NCI-H128 (cell line): ENCODE data around the gene STX10.
"Not testable (repeated sequence)": the region's sequence is repeated elsewhere in the genome, so short reads cannot be mapped to it uniquely, and the experiment has no call there.

Source experiments
- DNase-seq: peaks from one replicate; lab custom pipeline; 2025; ENCODE audit not compliant: unreplicated experiment; lab: John Stamatoyannopoulos, UW

Gene STX10, protein sequence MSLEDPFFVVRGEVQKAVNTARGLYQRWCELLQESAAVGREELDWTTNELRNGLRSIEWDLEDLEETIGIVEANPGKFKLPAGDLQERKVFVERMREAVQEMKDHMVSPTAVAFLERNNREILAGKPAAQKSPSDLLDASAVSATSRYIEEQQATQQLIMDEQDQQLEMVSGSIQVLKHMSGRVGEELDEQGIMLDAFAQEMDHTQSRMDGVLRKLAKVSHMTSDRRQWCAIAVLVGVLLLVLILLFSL

DNA sequence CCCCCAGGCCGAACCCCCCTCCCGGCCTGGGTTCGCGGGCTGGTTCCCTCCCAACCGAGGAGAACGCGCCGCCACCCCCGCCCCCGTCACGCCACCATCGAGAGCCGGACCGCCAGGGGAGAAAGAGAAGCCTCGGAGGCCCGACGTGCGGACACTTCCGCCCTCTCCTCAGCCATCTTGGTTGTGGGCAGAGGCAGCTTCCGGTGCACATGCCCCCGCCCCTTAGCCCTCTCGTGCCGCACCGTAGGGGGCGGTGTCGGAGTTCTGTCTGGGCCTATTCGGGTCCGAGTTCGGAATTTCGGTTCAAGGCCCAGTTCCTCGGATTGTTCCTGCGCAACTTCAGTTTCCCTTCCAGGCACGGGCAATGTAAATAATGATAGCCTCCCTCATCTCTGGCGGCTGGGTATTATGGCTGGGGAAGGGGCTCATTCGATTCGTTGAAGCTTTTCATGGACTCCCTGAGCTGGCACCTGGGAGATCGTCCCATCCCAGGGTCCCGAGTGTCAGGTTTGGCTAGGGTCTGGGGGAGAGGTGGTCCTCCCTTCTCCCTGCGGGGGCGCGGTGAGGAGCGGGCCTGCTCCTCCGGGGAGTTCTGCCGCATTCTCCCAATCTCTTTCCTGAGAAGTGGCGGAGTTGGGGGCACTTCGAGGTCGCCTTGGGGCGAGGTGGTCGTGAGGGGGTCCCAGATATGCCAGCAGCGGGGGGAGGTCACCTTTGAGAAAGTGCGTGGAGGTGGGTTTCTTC lies at the start of gene STX10, which contains the start of gene IER2:
Gene STX10 (minus strand): TSS at position 189 of the 744 bp plus-strand sequence. CDS start 202 bp downstream, outside the sequence.
Gene IER2 (plus strand): TSS at position 225 of the 744 bp plus-strand sequence. CDS start 2,776 bp downstream, outside the sequence.
- DNase-seq = peak; percentile 62

DNA sequence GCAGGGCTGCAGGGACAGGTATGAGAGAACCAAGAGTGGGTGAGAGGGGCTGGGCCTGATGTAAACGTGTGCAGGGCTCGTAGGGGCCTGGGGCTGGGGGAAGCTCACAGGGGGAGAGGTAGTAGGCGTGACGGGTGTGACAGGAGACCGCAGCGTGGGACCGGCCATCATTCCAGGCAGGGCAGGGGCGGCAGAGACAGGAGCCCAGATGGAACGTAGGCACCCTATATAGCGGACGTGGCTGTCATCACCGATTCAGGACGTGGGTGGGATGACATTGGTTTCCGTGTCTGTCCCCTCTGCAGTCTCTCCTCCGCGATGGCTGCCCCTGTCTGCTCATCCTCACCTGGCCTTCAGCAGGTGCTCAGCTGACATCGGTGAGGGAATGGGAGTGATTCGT lies 48.5 kb upstream of the STX10 start:
- DNase-seq = no peak

DNA sequence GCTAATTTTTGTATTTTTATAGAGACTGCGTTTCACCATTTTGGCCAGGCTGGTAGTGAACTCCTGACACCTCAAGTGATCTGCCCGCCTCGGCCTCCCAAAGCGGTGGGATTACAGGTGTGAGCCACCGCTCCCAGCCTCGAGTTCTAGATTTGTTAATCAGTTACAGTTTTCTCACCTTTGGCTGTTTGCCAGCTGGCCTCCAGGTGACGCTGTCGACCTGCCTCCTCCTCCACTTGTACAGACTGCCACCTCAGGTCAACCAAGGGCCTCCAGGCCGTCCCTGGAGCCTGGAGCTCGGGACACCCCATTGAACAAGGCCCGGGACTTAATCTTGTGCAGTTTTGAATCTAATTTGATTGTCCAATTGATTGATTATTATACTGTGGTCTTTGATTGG lies 45.5 kb upstream of the STX10 start:
- DNase-seq = no peak

DNA sequence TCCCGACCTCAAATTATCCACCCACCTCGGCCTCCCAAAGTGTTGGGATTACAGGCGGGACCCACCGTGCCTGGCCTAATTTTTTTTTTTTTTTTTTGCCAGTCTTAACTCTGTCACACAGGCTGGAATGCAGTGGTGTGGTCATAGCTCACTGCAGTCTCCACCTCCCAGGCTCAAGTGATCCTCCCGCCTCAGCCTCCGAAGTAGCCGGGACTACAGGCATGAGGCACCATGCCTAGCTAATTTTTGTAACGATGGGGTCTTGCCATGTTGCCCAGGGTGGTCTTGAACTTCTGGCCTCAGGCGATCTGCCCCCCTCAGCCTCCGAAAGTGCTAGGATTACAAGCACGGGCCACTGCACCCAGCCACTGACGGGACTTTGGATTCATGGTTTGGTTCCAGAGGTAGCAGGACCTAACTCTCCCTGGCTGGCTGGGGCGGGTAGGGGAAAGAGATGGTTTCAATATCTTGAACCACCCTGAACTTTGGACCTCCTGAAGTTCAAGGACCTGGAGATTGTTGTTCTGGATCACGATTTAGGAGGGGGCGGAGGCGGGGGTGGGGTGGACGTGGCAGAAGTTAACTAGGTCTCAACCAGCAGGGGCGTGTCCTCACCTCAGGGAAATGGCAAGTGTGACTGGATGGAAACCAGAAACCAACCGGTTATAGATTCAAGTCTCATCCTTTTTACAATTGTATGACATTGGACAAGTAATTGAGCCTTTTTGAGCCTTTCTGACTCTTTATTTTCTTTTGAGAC lies 40.8 kb upstream of the STX10 start:
- DNase-seq = no peak

DNA sequence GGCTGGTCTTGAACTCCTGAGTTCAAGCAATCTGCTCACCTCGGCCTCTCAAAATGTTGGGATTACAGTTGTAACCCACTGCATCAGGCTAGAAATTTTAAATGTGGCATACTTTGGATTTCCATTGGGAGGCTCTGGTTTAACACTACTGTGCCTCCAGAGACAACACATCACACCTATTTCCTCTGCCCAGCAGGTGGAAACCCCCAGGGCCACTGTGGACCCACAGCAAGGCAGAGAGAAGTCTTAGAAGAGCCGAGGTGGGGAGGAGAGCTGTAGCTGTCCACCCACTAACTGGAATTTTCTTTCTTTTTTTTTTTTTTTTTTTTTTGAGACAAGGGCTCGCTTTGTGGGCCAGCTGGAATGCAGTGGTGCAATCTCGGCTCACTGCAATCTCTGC lies 39.4 kb upstream of the STX10 start:
- no peak for DNase-seq

DNA sequence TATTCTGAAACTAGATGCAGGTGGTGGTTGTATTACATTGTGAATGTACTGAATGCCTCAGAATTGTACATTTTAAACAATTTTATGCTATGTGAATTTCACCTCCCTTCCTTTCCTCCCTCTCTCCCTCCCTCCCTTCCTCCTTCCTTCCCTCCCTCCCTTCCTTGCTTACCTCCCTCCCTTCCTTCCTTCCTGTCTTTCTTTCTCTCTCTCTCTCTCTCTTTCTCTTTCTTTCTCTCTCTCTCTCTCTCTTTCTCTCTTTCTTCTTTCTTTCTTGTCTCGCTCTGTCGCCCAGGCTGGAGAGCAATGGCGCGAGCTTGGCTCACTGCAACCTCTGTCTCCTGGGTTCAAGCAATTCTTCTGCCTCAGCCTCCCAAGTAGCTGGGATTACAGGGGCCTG lies 37.2 kb upstream of the STX10 start:
- DNase-seq = no peak

DNA sequence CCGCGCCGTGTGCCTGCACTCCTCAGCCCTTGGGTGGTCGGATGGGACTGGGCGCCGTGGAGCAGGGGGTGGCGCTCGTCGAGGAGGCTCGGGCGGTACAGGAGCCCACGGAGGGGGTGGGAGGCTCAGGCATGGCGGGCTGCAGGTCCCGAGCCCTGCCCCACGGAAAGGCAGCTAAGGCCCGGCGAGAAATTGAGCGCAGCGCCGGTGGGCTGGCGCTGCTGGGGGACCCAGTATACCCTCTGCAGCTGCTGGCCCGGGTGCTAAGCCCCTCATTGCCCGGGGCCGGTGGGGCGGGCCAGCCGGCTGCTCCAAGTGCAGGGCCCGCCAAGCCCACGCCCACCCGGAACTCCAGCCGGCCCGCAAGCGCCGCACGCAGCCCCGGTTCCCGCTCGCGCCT lies 36.5 kb upstream of the STX10 start:
- DNase-seq = not testable (repeated sequence)

DNA sequence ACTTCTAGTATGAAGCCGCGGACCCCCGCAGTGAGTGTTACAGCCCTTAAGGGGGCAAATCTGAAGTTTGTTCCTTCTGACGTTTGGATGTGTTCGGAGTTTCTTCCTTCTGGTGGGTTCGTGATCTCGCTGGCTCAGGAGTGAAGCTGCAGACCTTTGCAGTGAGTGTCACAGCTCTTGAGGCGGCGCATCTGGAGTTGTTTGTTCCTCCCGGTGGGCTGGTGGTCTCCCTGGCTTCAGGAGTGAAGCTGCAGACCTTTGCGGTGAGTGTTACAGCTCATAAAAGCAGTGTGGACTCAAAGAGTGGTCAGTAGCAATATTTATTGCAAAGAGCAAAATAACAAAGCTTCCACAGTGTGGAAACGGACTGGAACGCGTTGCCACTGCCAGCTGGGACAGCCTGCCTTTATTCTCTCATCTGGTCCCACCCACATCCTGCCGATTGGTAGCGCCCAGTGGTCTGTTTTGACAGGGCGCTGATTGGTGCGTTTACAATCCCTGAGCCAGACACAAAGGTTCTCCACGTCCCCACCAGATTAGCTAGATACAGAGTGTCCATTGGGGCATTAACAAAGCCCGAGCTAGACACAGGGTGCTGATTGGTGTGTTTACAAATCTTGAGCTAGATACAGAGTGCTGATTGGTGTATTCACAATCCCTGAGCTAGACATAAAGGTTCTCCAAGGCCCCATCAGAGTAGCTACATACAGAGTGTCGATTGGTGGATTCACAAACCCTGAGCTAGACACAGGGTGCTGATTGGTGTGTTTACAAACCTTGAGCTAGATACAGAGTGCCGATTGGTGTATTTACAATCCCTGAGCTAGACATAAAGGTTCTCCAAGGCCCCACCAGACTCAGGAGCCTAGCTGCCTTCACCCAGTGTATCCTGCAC lies 35.8 kb upstream of the STX10 start:
- not testable (repeated sequence) for DNase-seq

DNA sequence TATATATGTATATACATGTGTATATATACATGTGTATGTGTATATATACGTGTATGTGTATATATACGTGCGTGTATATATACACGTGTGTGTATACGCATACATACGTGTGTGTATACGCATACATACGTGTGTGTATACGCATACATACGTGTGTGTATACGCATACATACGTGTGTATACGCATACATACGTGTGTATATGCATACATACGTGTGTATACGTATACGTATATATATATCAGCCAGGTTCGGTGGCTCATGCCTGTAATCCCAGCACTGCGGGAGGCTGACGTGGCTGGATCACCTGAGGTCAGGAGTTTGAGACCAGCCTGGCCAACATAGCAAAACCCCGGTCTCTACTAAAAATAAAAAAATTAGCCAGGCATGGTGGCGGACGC lies 34.8 kb upstream of the STX10 start:
- DNase-seq = not testable (repeated sequence)

DNA sequence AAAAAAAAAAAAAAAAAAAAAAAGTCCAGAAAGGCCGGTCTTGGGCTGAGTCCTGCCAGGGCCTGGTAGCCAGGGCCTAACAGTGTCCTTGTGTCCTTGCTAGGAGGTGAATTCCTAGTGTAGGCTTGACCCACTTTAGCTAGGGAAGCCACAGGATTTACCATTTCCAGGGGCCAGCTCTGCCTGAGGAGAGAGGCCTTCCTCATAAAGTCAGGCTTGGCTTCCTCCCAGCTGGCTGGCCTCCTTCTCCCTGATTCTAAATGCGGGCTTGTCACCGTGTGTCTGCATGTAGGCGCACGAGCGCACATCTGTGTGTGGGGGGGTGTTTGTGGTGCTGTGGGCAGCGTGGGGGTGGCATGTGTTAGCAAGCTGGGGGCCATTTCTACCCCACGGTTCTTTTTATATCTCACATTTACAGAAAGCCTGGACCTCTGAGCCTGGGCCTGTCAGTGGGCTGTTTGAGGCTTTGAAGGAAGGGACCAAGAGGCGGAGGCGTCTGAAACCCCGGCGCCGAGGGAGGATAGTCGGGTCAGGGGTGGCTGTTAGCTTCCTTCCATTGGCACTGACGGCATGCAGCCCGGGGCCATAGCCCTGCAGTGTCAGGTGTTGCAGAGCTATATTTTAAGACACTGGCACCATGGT lies 31.7 kb upstream of the STX10 start:
- no peak for DNase-seq

DNA sequence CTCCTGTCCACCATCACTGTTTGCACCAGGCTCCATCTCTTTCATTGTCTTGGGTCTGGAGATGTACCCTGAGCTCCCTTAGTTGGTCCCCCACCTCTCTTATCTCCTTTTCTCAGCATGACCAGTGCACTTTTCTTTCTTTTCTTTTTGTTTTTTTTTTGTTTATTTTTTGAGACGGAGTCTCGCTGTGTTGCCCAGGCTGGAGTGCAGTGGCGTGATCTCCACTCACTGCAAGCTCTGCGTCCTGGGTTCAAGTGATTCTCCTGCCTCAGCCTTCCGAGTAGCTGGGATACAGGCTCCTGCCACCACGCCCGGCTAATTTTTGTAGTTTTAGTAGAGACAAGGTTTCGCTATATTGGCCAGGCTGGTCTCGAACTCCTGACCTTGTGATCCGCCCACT lies 28.1 kb upstream of the STX10 start:
- not testable (repeated sequence) for DNase-seq

DNA sequence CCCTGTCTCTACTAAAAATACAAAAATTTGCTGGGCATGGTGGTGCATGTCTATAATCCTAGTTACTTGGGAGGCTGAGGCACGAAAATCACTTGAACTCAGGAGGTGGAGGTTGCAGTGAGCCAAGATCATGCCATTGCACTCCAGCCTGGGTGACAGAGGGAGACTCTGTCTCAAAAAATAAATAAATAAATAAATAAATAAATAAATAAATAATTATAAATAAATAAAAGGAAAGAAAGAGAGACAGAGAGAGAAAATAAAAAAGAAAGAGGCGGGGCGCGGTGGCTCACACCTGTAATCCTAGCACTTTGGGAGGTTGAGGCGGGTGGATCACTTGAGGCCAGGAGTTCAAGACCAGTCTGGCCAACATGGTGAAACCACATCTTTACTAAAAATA lies 27.4 kb upstream of the STX10 start:
- DNase-seq = not testable (repeated sequence)

DNA sequence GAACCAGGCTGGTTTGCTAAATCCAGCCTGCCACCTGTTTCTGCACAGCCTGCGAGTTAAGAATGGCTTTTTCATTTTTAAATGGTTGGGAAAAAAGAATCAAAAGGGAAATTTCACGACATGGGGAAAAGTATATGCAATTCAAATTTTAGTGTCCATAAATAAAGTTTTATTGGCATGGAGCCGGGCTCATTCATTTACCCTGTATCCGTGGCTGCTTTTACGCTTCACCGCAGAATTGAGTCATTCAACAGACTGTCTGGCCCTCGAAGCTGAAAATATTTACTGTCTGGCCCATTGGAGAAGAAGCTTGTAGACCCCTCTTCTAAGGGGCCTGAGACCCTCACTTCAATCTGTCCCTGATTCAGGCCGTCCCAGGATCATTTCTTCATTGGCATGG lies 26.2 kb upstream of the STX10 start:
- DNase-seq = no peak

DNA sequence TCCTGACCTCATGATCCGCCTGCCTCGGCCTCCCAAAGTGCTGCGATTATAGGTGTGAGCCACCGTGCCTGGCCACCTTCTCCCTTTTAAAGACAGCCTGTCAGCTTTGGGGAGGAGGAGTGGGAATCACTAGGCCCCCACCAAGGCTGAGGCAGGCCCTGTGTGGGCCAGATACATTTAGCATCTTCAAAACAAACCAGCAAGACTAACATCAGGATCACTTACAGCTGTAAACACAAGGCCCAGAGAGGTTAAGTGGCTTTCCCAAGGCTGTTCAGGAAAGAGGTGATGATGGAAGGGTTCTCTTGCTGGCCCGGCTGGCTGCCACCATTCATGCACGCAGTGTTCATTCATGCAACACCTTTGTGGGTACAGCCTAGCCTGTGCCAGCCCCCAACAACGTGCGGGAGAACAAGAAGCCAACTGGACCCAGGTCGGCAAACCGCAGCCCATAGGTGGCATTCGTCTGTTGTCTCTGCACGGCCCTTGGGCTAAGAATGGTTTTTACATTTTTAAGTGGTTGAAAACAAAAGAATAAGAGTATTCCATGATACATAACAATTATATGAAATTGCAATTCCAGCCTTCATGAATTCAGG lies 23.1 kb upstream of the STX10 start:
- DNase-seq = no peak

DNA sequence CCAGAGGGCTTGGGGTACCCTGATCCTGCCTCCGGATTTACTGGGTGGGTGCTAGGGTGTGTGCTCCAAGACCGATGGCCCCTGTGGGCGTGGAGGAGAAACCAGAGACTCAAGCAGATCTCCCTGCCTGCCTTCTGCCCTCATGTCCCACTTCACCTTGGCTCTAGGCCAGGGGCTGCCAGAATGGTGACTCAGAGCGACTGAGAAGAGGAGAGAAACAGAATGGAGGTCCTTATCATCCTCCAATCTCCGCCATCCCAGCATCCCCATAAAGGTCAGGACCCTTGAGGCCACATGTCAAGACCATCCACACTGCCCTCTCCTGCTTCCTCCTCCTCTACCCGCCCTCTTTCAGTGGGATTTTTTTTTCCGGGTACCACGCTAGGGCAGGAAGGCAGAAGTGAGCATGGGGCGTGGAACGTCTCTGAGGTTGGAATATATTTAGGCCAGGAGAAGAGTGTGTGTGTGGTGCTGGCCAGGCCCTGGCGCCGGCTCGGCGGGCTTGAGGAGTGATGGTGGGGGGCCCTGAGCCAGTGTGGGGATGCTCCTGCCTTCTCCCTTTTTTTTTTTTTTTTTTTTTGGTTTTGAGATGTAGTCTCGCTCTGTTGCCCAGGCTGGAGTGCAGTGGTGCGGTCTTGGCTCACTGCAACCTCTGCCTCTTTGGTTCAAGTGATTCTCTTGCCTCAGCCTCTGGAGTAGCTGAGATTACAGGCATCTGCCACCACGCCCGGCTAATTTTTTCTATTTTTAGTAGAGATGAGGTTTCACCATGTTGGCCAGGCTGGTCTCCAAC lies 22.4 kb upstream of the STX10 start:
- peak; percentile 29 for DNase-seq

DNA sequence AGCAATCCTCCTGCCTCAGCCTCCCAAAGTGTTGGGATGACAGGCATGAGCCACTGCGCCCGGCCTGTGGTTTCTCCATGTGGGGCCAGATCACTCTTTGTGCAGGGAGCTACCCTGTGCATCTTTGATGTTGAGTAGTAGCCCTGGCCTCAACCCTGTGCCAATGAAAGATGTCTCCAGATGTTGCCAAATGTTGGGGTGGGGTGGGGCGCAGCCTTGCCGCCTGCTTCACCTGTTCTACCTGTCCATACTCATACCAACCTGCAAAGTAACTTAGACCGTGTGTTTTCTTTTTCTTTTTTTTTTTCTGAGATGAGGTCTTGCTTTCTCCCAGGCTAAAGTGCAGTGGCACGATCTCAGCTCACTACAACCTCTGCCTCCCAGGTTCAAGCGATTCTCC lies 21.0 kb upstream of the STX10 start:
- no peak for DNase-seq

DNA sequence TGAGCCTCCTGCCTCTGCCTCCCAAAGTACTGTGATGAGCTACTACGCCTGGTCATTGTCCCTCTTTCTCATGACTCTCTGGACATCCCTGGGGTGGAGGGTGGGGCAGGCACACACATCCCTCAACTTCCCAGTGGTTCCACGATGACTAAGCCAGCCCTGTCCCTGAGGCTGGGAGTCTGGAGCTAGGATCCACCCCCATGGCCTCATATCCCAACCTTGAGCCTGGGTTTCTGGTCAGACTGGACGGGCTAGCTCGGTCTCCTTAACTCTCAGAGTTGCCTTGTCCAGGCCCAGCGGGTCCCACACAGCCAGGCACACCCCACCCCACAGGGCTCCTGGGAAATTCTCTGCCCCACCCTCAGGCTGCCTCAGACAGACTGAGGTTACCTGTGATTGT lies 19.6 kb upstream of the STX10 start:
- DNase-seq = no peak

DNA sequence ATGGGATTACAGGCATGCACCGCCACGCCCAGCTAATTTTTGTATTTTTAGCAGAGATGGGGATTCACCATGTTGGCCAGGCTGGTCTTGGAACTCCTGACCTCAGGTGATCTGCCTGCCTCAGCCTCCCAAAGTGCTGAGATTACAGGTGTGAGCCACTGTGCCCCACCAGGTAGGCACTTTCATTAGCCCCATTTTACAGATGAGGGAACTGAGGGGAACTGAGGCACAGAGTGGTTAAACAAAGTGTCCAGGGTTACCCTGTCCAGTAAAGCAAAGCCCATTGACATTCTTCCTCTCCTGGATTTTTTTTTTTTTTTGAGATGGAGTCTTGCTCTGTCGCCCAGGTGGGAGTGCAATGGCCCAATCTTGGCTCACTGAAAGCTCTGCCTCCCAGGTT lies 16.0 kb upstream of the STX10 start:
- not testable (repeated sequence) for DNase-seq
